ENCODE results near the gene MBOAT1. TPM values are rescaled to one million over a fixed set of nuclear protein-coding genes. Genes with fewer than 3 reads are reported as not detected.

MBOAT1 gene
- total and polyA plus RNA-seq, 2 experiments from 2014 or later, result 0.74 to 10.4 TPM

- no peak overlapping the region for H2AFZ ChIP-seq
- no peak for DNase-seq (ENCODE audit: low spot score)
- H3K9me2 ChIP-seq (replicated peaks; ENCODE audit: insufficient read depth), result no peaks in the 10 kb centered on the region
- H3K4me1 ChIP-seq (ENCODE audit: insufficient read depth), result no peaks in the 10 kb centered on the region
- WGBS (ENCODE audit: low lambda C conversion rate, missing lambda C conversion rate), result 68% methylated on average over 4 of the region's 4 CpGs
- H3K36me3 ChIP-seq (replicated peaks; ENCODE audit: insufficient read depth, low read depth), result no peaks in the 10 kb centered on the region
- no peaks in the 10 kb centered on the region for H4K20me1 ChIP-seq (ENCODE audit: insufficient read depth, poor library complexity, severe bottlenecking)
- no peak overlapping the region for H3K27ac ChIP-seq
- TF ChIP-seq EZH2phosphoT487 (IDR thresholded peaks at IDR 0.05; ENCODE audit: low read depth, severe bottlenecking, unreplicated experiment) (no peak), EZH2 (IDR thresholded peaks at IDR 0.05; ENCODE audit: borderline replicate concordance) (no peak), CTCF (IDR thresholded peaks at IDR 0.05; ENCODE audit: poor library complexity) (no peak)
- H3K9me3 ChIP-seq (ENCODE audit: low read depth), result no peaks in the 10 kb centered on the region
- no peaks in the 10 kb centered on the region for H3K27me3 ChIP-seq
- no peak overlapping the region for H3K4me3 ChIP-seq
- H3K4me2 ChIP-seq, result no peak overlapping the region
- no peaks in the 10 kb centered on the region for H3K79me2 ChIP-seq
Measured at GRCh38 chr6:20137837-20138236, 74.4 kb downstream of the MBOAT1 start.

- WGBS (ENCODE audit: low lambda C conversion rate, missing lambda C conversion rate), result 62% methylated on average over 3 of the region's 3 CpGs
- no peaks in the 10 kb centered on the region for H3K9me3 ChIP-seq (ENCODE audit: low read depth)
- H3K4me1 ChIP-seq (ENCODE audit: insufficient read depth), result no peaks in the 10 kb centered on the region
- no peak for DNase-seq (ENCODE audit: low spot score)
- no peak overlapping the region for H3K4me3 ChIP-seq
- no peaks in the 10 kb centered on the region for H3K79me2 ChIP-seq
- H3K36me3 ChIP-seq (replicated peaks; ENCODE audit: insufficient read depth, low read depth), result no peaks in the 10 kb centered on the region
- no peak for TF ChIP-seq CTCF (IDR thresholded peaks at IDR 0.05; ENCODE audit: poor library complexity)
- TF ChIP-seq EZH2 (IDR thresholded peaks at IDR 0.05; ENCODE audit: borderline replicate concordance), result no peak
- TF ChIP-seq EZH2phosphoT487 (IDR thresholded peaks at IDR 0.05; ENCODE audit: low read depth, severe bottlenecking, unreplicated experiment), result no peak
- H4K20me1 ChIP-seq (ENCODE audit: insufficient read depth, poor library complexity, severe bottlenecking), result no peaks in the 10 kb centered on the region
- no peak overlapping the region for H3K4me2 ChIP-seq
- no peak overlapping the region for H2AFZ ChIP-seq
- H3K9me2 ChIP-seq (replicated peaks; ENCODE audit: insufficient read depth), result no peaks in the 10 kb centered on the region
- H3K27me3 ChIP-seq, result no peaks in the 10 kb centered on the region
- no peak overlapping the region for H3K27ac ChIP-seq
Measured at GRCh38 chr6:20137240-20137639, 75.0 kb downstream of the MBOAT1 start.

GRCh38 chr6:20135677-20136268, 76.5 kb downstream of the MBOAT1 start:
- no peak overlapping the region for H3K27ac ChIP-seq
- WGBS (ENCODE audit: low lambda C conversion rate, missing lambda C conversion rate), result 67% methylated on average over 6 of the region's 6 CpGs

More at GRCh38 chr6:20135677-20136268, 76.5 kb downstream of the MBOAT1 start:
- H3K9me2 ChIP-seq (replicated peaks; ENCODE audit: insufficient read depth), result no peaks in the 10 kb centered on the region
- no peaks in the 10 kb centered on the region for H3K79me2 ChIP-seq
- no peaks in the 10 kb centered on the region for H3K9me3 ChIP-seq (ENCODE audit: low read depth)
- no peak overlapping the region for H3K4me3 ChIP-seq
- H2AFZ ChIP-seq, result no peak overlapping the region
- DNase-seq (ENCODE audit: low spot score), result no peak
- H3K4me2 ChIP-seq, result no peak overlapping the region
- H3K36me3 ChIP-seq (replicated peaks; ENCODE audit: insufficient read depth, low read depth), result no peaks in the 10 kb centered on the region
- no peaks in the 10 kb centered on the region for H3K27me3 ChIP-seq
- no peaks in the 10 kb centered on the region for H3K4me1 ChIP-seq (ENCODE audit: insufficient read depth)
- no peaks in the 10 kb centered on the region for H4K20me1 ChIP-seq (ENCODE audit: insufficient read depth, poor library complexity, severe bottlenecking)
- TF ChIP-seq CTCF (IDR thresholded peaks at IDR 0.05; ENCODE audit: poor library complexity) (no peak), EZH2phosphoT487 (IDR thresholded peaks at IDR 0.05; ENCODE audit: low read depth, severe bottlenecking, unreplicated experiment) (no peak), EZH2 (IDR thresholded peaks at IDR 0.05; ENCODE audit: borderline replicate concordance) (no peak)

Measured in hepatocyte (in vitro differentiated cells).